B cell (primary cell): ENCODE data around the gene ATP2B3.

Experiments
- CTCF ChIP-seq: fragments of 200-600 bp; IDR thresholded peaks from one replicate; pipeline ENCODE4 v1.8.0; 2022; ENCODE audit warnings: antibody characterized with exemption, mild to moderate bottlenecking
- EZH2 ChIP-seq: IDR thresholded peaks from 2 replicates; pipeline ENCODE4 v1.6.1; 2012; ENCODE audit warnings: borderline replicate concordance, low read depth, mild to moderate bottlenecking, moderate library complexity, low read length; ENCODE audit not compliant: insufficient read depth, poor library complexity, severe bottlenecking

- TF ChIP-seq CTCF, result no peak
- TF ChIP-seq EZH2, result no peak
Observed at GRCh38 chrX:153596981-153597750, 79.7 kb downstream of the ATP2B3 start.
